ENCODE measurements around the gene URM1.

Gene URM1

DNA sequence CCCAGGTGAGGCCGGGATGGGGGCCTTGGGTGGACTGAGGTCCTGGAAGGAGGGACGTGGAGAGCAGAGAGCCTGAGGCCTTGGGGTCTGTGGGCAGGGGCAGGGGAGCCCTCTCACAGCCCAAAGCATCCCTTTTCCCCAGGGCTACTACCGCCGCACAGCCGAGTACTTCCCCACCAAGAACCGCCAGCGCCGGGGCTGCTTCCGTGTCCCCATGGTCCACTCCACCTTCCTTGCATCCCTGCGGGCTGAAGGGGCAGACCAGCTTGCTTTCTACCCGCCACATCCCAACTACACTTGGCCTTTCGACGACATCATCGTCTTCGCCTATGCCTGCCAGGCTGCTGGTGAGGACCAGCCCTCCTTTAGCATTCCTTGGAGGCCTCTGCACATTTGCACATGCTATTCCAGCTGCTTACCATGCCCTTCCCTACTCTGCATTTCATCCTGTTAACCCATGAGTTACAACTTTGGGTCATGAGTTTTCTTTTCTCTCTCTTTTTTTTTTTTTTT, 53.1 kb downstream of the URM1 start:
- no peak overlapping the region for H3K9ac ChIP-seq (ENCODE audit: low read length)
- no peaks in the 10 kb centered on the region for H3K27me3 ChIP-seq (ENCODE audit: control insufficient read depth in 1 of 2, insufficient read depth in 2 of 2, low read length in 2 of 2)
- peaks cover 15% of the 10 kb centered on the region for H3K4me1 ChIP-seq (ENCODE audit: insufficient read depth, low read length)
- no peak overlapping the region for H3K27ac ChIP-seq (ENCODE audit: low read depth, low read length)
- H3K36me3 ChIP-seq (ENCODE audit: insufficient read depth, low read length), result peaks cover 16% of the 10 kb centered on the region
- no peaks in the 10 kb centered on the region for H3K9me3 ChIP-seq (ENCODE audit: low read length)
- H3K4me3 ChIP-seq (ENCODE audit: low read depth in 1 of 2, low read length in 2 of 2), result no peak overlapping the region

GRCh38 chr9:128428644-128429512, 57.7 kb downstream of the URM1 start:
- Histone ChIP-seq H3K27ac (ENCODE audit: low read depth, low read length) (no peak overlapping the region), H3K9me3 (ENCODE audit: low read length) (no peaks in the 10 kb centered on the region), H3K27me3 (ENCODE audit: control insufficient read depth in 1 of 2, insufficient read depth in 2 of 2, low read length in 2 of 2) (no peaks in the 10 kb centered on the region), H3K9ac (ENCODE audit: low read length) (no peak overlapping the region), H3K4me3 (ENCODE audit: low read depth in 1 of 2, low read length in 2 of 2) (no peak overlapping the region), H3K4me1 (ENCODE audit: insufficient read depth, low read length) (no peaks in the 10 kb centered on the region), H3K36me3 (ENCODE audit: insufficient read depth, low read length) (peaks cover 14% of the 10 kb centered on the region)

DNA sequence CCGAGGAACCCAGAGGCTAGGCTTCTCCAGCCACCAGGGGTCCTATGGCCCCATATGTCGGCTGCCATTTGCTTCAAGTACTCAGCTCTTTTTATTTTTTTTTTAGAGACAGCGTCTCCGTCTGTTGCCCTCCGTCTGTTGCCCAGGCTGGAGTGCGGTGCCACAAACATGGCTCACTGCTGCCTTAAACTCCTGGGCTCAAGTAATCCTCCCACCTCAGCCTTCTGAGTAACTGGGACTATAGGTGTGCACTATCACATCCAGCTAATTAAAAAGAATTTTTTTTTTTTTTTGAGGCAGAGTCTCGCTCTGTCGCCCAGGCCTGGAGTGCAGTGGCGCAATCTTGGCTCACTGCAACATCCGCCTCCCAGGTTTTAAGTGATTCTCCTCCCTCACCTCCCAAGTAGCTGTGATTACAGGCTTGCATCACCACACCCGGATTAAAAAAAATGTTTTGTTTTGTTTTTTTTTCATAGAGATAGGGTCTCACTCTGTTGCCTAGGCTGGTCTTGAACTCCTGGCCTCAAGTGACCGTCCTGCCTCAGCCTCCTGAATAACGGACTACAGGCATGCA, 58.4 kb downstream of the URM1 start:
- no peak overlapping the region for H3K4me3 ChIP-seq (ENCODE audit: low read depth in 1 of 2, low read length in 2 of 2)
- no peaks in the 10 kb centered on the region for H3K4me1 ChIP-seq (ENCODE audit: insufficient read depth, low read length)
- no peaks in the 10 kb centered on the region for H3K27me3 ChIP-seq (ENCODE audit: control insufficient read depth in 1 of 2, insufficient read depth in 2 of 2, low read length in 2 of 2)
- H3K27ac ChIP-seq (ENCODE audit: low read depth, low read length), result no peak overlapping the region
- peaks cover 8% of the 10 kb centered on the region for H3K36me3 ChIP-seq (ENCODE audit: insufficient read depth, low read length)
- no peak overlapping the region for H3K9ac ChIP-seq (ENCODE audit: low read length)
- no peaks in the 10 kb centered on the region for H3K9me3 ChIP-seq (ENCODE audit: low read length)

- Histone ChIP-seq H3K4me3 (ENCODE audit: low read depth in 1 of 2, low read length in 2 of 2) (no peak overlapping the region), H3K9ac (ENCODE audit: low read length) (no peak overlapping the region), H3K27ac (ENCODE audit: low read depth, low read length) (no peak overlapping the region), H3K9me3 (ENCODE audit: low read length) (no peaks in the 10 kb centered on the region), H3K4me1 (ENCODE audit: insufficient read depth, low read length) (no peaks in the 10 kb centered on the region), H3K27me3 (ENCODE audit: control insufficient read depth in 1 of 2, insufficient read depth in 2 of 2, low read length in 2 of 2) (no peaks in the 10 kb centered on the region), H3K36me3 (ENCODE audit: insufficient read depth, low read length) (peaks cover 8% of the 10 kb centered on the region)
Measured at GRCh38 chr9:128431207-128431606, 60.0 kb downstream of the URM1 start.

DNA sequence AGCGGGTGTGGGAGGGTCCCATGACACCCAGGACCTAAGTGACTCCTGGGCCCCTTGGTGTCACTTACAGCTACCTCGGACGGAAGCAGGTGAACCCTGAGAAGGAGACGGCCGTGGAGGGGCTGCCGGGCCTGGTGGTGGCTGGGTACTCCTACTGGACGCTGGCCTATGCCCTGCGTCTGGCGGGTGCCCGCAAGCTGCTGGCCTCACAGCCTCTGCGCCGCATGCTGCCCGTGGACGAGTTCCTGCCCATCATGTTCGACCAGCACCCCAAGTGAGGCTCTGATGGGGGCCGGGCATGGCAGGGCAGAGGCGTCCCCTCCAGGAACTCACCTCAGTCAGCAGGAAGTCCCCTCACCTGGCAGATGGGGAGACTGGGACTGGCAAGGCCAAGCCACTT, 63.2 kb downstream of the URM1 start:
- Histone ChIP-seq H3K4me3 (ENCODE audit: low read depth in 1 of 2, low read length in 2 of 2) (no peak overlapping the region), H3K9ac (ENCODE audit: low read length) (no peak overlapping the region), H3K27ac (ENCODE audit: low read depth, low read length) (no peak overlapping the region), H3K4me1 (ENCODE audit: insufficient read depth, low read length) (no peaks in the 10 kb centered on the region), H3K27me3 (ENCODE audit: control insufficient read depth in 1 of 2, insufficient read depth in 2 of 2, low read length in 2 of 2) (no peaks in the 10 kb centered on the region), H3K36me3 (ENCODE audit: insufficient read depth, low read length) (no peaks in the 10 kb centered on the region), H3K9me3 (ENCODE audit: low read length) (no peaks in the 10 kb centered on the region)

DNA sequence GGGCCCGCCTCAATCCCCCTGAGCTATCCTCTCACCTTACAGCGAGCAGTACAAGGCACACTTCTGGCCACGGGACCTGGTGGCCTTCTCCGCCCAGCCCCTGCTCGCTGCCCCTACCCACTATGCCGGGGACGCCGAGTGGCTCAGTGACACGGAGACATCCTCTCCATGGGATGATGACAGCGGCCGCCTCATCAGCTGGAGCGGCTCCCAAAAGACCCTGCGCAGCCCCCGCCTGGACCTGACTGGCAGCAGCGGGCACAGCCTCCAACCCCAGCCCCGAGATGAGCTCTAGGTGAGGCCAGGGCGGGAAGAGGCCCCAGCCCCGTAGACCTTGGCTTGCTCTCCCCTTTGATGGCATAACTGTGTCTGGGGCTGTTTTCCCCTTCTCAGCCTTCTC, 64.4 kb downstream of the URM1 start:
- Histone ChIP-seq H3K36me3 (ENCODE audit: insufficient read depth, low read length) (no peaks in the 10 kb centered on the region), H3K27ac (ENCODE audit: low read depth, low read length) (no peak overlapping the region), H3K4me3 (ENCODE audit: low read depth in 1 of 2, low read length in 2 of 2) (no peak overlapping the region), H3K27me3 (ENCODE audit: control insufficient read depth in 1 of 2, insufficient read depth in 2 of 2, low read length in 2 of 2) (no peaks in the 10 kb centered on the region), H3K9ac (ENCODE audit: low read length) (no peak overlapping the region), H3K4me1 (ENCODE audit: insufficient read depth, low read length) (no peaks in the 10 kb centered on the region), H3K9me3 (ENCODE audit: low read length) (no peaks in the 10 kb centered on the region)

DNA sequence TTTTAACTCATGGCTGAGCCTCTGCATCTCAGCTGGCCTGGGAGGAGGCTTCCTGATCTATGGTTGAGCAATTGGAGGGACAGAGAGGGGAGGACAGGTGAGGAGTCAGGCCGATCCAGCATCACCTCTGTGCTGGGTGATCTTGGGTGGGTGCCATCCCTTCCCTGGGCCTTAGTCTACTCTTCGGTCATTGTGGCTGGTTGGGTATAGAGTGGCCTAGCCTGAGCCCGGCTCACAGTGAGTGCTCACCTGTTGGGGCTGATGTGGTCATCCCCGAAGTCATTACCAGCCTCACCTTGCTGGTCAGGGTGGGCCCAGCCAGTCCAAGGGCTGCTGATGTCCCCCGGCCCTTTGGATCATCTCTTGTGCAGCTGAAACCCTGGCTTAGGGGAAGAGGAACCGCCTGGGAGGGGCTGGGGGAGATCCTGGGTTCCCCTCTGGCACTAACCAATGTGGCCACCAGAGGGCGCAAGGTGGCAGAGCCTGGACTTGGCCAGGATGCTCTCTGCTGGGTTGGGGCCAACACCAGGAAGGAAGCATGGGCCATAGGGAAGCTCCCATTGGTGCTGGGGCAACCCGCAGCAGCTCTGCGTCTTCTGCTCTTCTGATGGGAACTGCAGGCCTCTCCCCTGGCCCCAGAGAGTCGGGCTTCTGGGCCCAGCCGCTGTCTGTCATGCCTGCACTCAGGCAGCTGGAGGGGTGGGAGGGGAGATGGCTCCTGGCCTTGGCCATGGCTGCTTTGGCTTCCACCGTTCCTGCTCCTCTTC, 67.4 kb downstream of the URM1 start:
- no peaks in the 10 kb centered on the region for H3K27me3 ChIP-seq (ENCODE audit: control insufficient read depth in 1 of 2, insufficient read depth in 2 of 2, low read length in 2 of 2)
- no peak overlapping the region for H3K27ac ChIP-seq (ENCODE audit: low read depth, low read length)
- no peaks in the 10 kb centered on the region for H3K4me1 ChIP-seq (ENCODE audit: insufficient read depth, low read length)
- no peaks in the 10 kb centered on the region for H3K9me3 ChIP-seq (ENCODE audit: low read length)
- no peak overlapping the region for H3K4me3 ChIP-seq (ENCODE audit: low read depth in 1 of 2, low read length in 2 of 2)
- no peak overlapping the region for H3K9ac ChIP-seq (ENCODE audit: low read length)
- no peaks in the 10 kb centered on the region for H3K36me3 ChIP-seq (ENCODE audit: insufficient read depth, low read length)

GRCh38 chr9:128439273-128439672, 68.1 kb downstream of the URM1 start:
- H3K4me3 ChIP-seq (ENCODE audit: low read depth in 1 of 2, low read length in 2 of 2), result no peak overlapping the region
- no peaks in the 10 kb centered on the region for H3K27me3 ChIP-seq (ENCODE audit: control insufficient read depth in 1 of 2, insufficient read depth in 2 of 2, low read length in 2 of 2)
- H3K4me1 ChIP-seq (ENCODE audit: insufficient read depth, low read length), result no peaks in the 10 kb centered on the region
- H3K27ac ChIP-seq (ENCODE audit: low read depth, low read length), result no peak overlapping the region
- H3K9me3 ChIP-seq (ENCODE audit: low read length), result no peaks in the 10 kb centered on the region
- no peaks in the 10 kb centered on the region for H3K36me3 ChIP-seq (ENCODE audit: insufficient read depth, low read length)
- H3K9ac ChIP-seq (ENCODE audit: low read length), result no peak overlapping the region
